ENCODE data around the gene MSH5.

DNA sequence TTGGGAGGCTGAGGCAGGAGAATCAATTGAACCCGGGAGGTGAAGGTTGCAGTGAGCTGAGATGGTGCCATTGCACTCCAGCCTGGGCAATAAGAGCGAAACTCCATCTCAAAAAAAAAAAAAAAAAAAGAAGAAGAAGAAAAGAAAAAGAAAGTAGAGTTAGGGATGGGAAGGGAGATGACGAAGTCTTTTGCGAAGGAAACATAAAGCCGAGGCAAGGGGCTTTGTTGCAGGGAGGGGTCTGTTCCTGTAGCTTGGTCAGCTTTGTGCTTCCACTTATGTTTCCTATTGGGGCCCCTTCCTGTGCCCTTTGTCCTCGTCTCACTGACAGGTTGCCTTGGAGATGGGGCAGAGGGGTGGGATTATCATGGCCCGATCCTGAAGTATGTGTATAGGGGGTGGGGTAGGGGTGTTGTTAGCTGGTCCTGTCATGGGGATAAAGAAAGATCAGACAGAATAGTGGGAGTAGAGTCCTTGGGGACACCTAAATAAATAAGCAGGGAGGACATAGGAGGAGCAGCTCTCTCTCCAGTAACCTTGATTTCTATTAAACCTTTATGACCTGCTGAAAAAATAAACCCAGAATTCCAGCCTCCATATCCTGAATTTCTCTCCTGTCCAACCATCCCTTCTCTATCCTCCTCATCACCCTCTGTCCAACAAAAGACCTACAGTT, 2.4 kb upstream of the MSH5 start:
- TF ChIP-seq POLR2A (IDR thresholded peaks at IDR 0.05): no peak
- TF ChIP-seq, protein P1, sequence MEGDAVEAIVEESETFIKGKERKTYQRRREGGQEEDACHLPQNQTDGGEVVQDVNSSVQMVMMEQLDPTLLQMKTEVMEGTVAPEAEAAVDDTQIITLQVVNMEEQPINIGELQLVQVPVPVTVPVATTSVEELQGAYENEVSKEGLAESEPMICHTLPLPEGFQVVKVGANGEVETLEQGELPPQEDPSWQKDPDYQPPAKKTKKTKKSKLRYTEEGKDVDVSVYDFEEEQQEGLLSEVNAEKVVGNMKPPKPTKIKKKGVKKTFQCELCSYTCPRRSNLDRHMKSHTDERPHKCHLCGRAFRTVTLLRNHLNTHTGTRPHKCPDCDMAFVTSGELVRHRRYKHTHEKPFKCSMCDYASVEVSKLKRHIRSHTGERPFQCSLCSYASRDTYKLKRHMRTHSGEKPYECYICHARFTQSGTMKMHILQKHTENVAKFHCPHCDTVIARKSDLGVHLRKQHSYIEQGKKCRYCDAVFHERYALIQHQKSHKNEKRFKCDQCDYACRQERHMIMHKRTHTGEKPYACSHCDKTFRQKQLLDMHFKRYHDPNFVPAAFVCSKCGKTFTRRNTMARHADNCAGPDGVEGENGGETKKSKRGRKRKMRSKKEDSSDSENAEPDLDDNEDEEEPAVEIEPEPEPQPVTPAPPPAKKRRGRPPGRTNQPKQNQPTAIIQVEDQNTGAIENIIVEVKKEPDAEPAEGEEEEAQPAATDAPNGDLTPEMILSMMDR (IDR thresholded peaks at IDR 0.05): no peak
